K562 (cell line): ENCODE results near the gene DIAPH1. TPM values are rescaled to one million over a fixed set of nuclear protein-coding genes. Genes with fewer than 3 reads are reported as not detected.
A peak's percentile ranks its signal among the peaks of the same experiment; 100 is the strongest.

ENCODE experiments used
- ATAC-seq: fragments of 200-7000 bp; cut with Tn5 transposase; 3 replicates; pipeline ENCODE4 v1.9.1; 2020; ENCODE audit warnings: moderate library complexity
- BruUV-seq: library from RNA; stranded (reverse); fragments of 400-500 nt; replicated peaks from 2 replicates; lab custom pipeline; 2021; lab: Mats Ljungman, UMichigan
- CTCF ChIA-PET: fragments of 300-600 bp; formaldehyde crosslinking; extraction: SDS; loops from one replicate; lab custom pipeline; 2021; ENCODE audit warnings: low intra/inter-chr PET ratio; lab: Yijun Ruan, JAX
- POLR2A ChIA-PET: fragments of 300-600, 350-650 bp; sonication (Branson Sonifier 250); formaldehyde crosslinking; extraction: SDS; loops from one replicate; lab custom pipeline; 2021; ENCODE audit warnings: antibody characterized with exemption, inconsistent platforms; lab: Yijun Ruan, JAX
- DNase-seq, 4 experiments: peaks; one replicate each; pipeline versions ENCODE4 v3.0.0 to v3.0.0-alpha.2; 2011 to 2018; ENCODE audit warnings: low spot score in 3 of 4, mixed read lengths in 3 of 4; ENCODE audit errors: extremely low read depth in 1 of 4
- FAIRE-seq: peaks from 2 replicates; lab custom pipeline; 2011; peaks lifted over from hg19 to GRCh38; lab: Jason Lieb, UNC
- H2AFZ ChIP-seq: 2 replicates; pipeline ENCODE4 v1.6.0; 2011; ENCODE audit warnings: low read depth, low read length, control low read depth, inconsistent platforms
- H3K27ac ChIP-seq: fragments of 200-600 bp; 3 replicates; pipeline ENCODE4 v1.8.0; 2011; ENCODE audit warnings: low read depth, mild to moderate bottlenecking, control low read depth, inconsistent platforms, low read length, moderate library complexity, mixed read lengths; ENCODE audit errors: extremely low read depth
- H3K27me3 ChIP-seq, 2 experiments: fragments of 300-600 bp in 1 of 2; 2 replicates in 1 of 2; 3 replicates in 1 of 2; pipeline versions ENCODE4 v1.6.0 to v1.8.0; 2011; ENCODE audit warnings: inconsistent platforms in 2 of 2, low read length in 2 of 2, mild to moderate bottlenecking in 1 of 2, mixed read lengths in 1 of 2, moderate library complexity in 1 of 2; ENCODE audit not compliant: control insufficient read depth in 2 of 2, insufficient read depth in 2 of 2
- H3K36me3 ChIP-seq: fragments of 300-600 bp; 3 replicates; pipeline ENCODE4 v1.8.0; 2011; ENCODE audit warnings: mild to moderate bottlenecking, low read length, inconsistent platforms; ENCODE audit not compliant: control insufficient read depth, insufficient read depth
- H3K4me1 ChIP-seq, 2 experiments: fragments of 200-600 bp in 1 of 2; replicated peaks in 1 of 2; 2 replicates in 1 of 2; 3 replicates in 1 of 2; pipeline versions ENCODE4 v1.5.1 to v1.8.0; 2011; ENCODE audit warnings: inconsistent platforms in 2 of 2, low read length in 2 of 2, mild to moderate bottlenecking in 1 of 2, mixed read lengths in 1 of 2, moderate library complexity in 1 of 2; ENCODE audit not compliant: control insufficient read depth in 2 of 2, insufficient read depth in 2 of 2
- H3K4me2 ChIP-seq: 2 replicates; pipeline ENCODE4 v1.6.1; 2011; ENCODE audit warnings: low read length, control low read depth, inconsistent platforms, mixed read lengths; ENCODE audit not compliant: insufficient read depth
- H3K4me3 ChIP-seq: fragments of 200-600 bp; sonication (generic), shearing (Covaris generic); 2 replicates; pipeline ENCODE4 v1.5.1; 2016; ENCODE audit warnings: control low read depth, inconsistent platforms
- H3K79me2 ChIP-seq: fragments of 200-600 bp; 3 replicates; pipeline ENCODE4 v1.8.0; 2011; ENCODE audit warnings: low read length, inconsistent platforms; ENCODE audit not compliant: control insufficient read depth, insufficient read depth
- H3K9ac ChIP-seq, 2 experiments: 2 replicates each; pipeline versions ENCODE4 v1.6.0 to v1.6.1; 2011; ENCODE audit warnings: low read depth in 2 of 2, low read length in 2 of 2, control low read depth in 1 of 2, inconsistent platforms in 1 of 2, mild to moderate bottlenecking in 1 of 2, mixed read lengths in 1 of 2; ENCODE audit not compliant: insufficient read depth in 1 of 2
- H3K9me1 ChIP-seq: one replicate; pipeline ENCODE4 v1.6.0; 2011; ENCODE audit warnings: inconsistent platforms, mild to moderate bottlenecking, low read length, moderate library complexity; ENCODE audit not compliant: control insufficient read depth, insufficient read depth
- H3K9me3 ChIP-seq: replicated peaks from 2 replicates; pipeline ENCODE4 v1.5.1; 2011; ENCODE audit warnings: low read depth, low read length, inconsistent platforms; ENCODE audit not compliant: control insufficient read depth, insufficient read depth
- H4K20me1 ChIP-seq: replicated peaks from 2 replicates; pipeline ENCODE4 v1.6.1; 2011; ENCODE audit warnings: low read length, inconsistent platforms, mixed read lengths; ENCODE audit not compliant: control insufficient read depth, insufficient read depth
- CHD1 ChIP-seq: fragments of 200-600 bp; sonication (generic); IDR thresholded peaks from one replicate; pipeline ENCODE4 v1.6.1; 2012; ENCODE audit warnings: mild to moderate bottlenecking, moderate library complexity, low read length, inconsistent platforms
- E2F3 ChIP-seq: fragments of 250-450 bp; sonication (Bioruptor Pico); IDR thresholded peaks from 2 replicates; pipeline ENCODE4 v1.4.0; 2020; ENCODE audit warnings: mild to moderate bottlenecking
- EGR1 ChIP-seq: fragments of 450-650 bp; conservative IDR thresholded peaks from 2 replicates; pipeline ENCODE4 v1.6.1; 2017; ENCODE audit warnings: mild to moderate bottlenecking
- EP400 ChIP-seq: fragments of 450-650 bp; IDR thresholded peaks from 2 replicates; pipeline ENCODE4 v1.6.1; 2017; ENCODE audit warnings: antibody characterized with exemption, mild to moderate bottlenecking, moderate library complexity
- HNRNPK ChIP-seq: fragments of 200-400 bp; formaldehyde crosslinking; IDR thresholded peaks from one replicate; pipeline ENCODE4 v1.6.1; 2018; ENCODE audit warnings: mild to moderate bottlenecking, low read depth, low read length; ENCODE audit not compliant: poor library complexity, severe bottlenecking
- HOMEZ ChIP-seq: fragments of 250-450 bp; sonication (Bioruptor Pico); IDR thresholded peaks from 2 replicates; pipeline ENCODE4 v1.4.0; 2020; ENCODE audit warnings: mild to moderate bottlenecking, moderate library complexity
- KLF10 ChIP-seq: fragments of 250-450 bp; sonication (Bioruptor Pico); IDR thresholded peaks from 2 replicates; pipeline ENCODE4 v1.6.1; 2021; ENCODE audit warnings: matching md5 sums
- LCOR ChIP-seq: sonication (generic); formaldehyde crosslinking; IDR thresholded peaks from 2 replicates; pipeline ENCODE4 v1.8.0; 2022; ENCODE audit warnings: mild to moderate bottlenecking, missing genetic modification reagents
- PBX2 ChIP-seq, 2 experiments: IDR thresholded peaks in 1 of 2; conservative IDR thresholded peaks in 1 of 2; 2 replicates each; pipeline ENCODE4 v1.6.1; 2016; ENCODE audit warnings: low read depth in 2 of 2, mild to moderate bottlenecking in 1 of 2, missing compliant biosample characterization in 1 of 2, missing genetic modification characterization in 1 of 2, moderate library complexity in 1 of 2
- POLR2G ChIP-seq: fragments of 200-400 bp; formaldehyde crosslinking; IDR thresholded peaks from 2 replicates; pipeline ENCODE4 v1.6.1; 2017; ENCODE audit warnings: low read depth, mild to moderate bottlenecking, antibody characterized with exemption, low read length, moderate library complexity
- RBM22 ChIP-seq: fragments of 200-400 bp; formaldehyde crosslinking; IDR thresholded peaks from 2 replicates; pipeline ENCODE4 v1.6.1; 2018; ENCODE audit warnings: low read length, low read depth; ENCODE audit not compliant: poor library complexity, severe bottlenecking
- RBM25 ChIP-seq: fragments of 200-400 bp; formaldehyde crosslinking; IDR thresholded peaks from 2 replicates; pipeline ENCODE4 v1.6.1; 2018; ENCODE audit warnings: low read length, low read depth, moderate library complexity; ENCODE audit not compliant: severe bottlenecking
- RFX1 ChIP-seq: fragments of 450-650 bp; IDR thresholded peaks from 2 replicates; pipeline ENCODE4 v1.6.1; 2016; ENCODE audit warnings: mild to moderate bottlenecking, moderate library complexity
- ZBTB33 ChIP-seq: sonication (generic); formaldehyde crosslinking; IDR thresholded peaks from 2 replicates; pipeline ENCODE4 v1.8.1; 2023; ENCODE audit warnings: mild to moderate bottlenecking, missing genetic modification reagents
- ZNF24 ChIP-seq: fragments of 450-650 bp; IDR thresholded peaks from 2 replicates; pipeline ENCODE4 v1.6.1; 2016
- WGBS: fragments of 100-300 bp; shearing (Covaris generic); methylation state at CpG from one replicate; pipeline ENCODE4 v1.1.6; 2016; ENCODE audit warnings: low coverage, mixed read lengths; ENCODE audit not compliant: insufficient coverage; ENCODE audit errors: missing lambda C conversion rate; 5-methylcytosine and 5-hydroxymethylcytosine counted together
- in situ Hi-C: fragments of 300-500 bp; cut with MboI; formaldehyde crosslinking; loops from 4 replicates; pipeline ENCODE4 v1.15.0; 2018; ENCODE audit warnings: inconsistent platforms, mixed read lengths
- intact Hi-C: fragments of 100-400 bp; cut with micrococcal nuclease; formaldehyde crosslinking; loops from 2 replicates; pipeline ENCODE4 v1.14.2; 2022
- polyA plus RNA-seq, 8 experiments: library from polyadenylated mRNA; depleted of rRNA in 4 of 8; stranded (reverse) in 5 of 8; unstranded in 3 of 8; fragments of >200 nt; fragmentation: Nextera tagmentation in 2 of 8; fragmentation: Illumina TruSeq in 1 of 8; extraction: Ambion mirVana in 2 of 8; extraction: Trizol in 1 of 8; gene quantifications; 2 replicates each; pipeline versions ENCODE4 v1.2.1 to v1.2.3, GENCODE V29; 2011 to 2014; ENCODE audit warnings: inconsistent platforms in 1 of 8, missing spikeins in 1 of 8
- total RNA-seq, 7 experiments: library from RNA; depleted of rRNA in 6 of 7; stranded (reverse); fragments of >200 nt in 6 of 7; fragmentation: Illumina TruSeq in 2 of 7; extraction: Trizol in 2 of 7; gene quantifications; 2 replicates each; pipeline versions ENCODE4 v1.2.1 to v1.2.3, GENCODE V29; 2011 to 2021; ENCODE audit warnings: low replicate concordance in 1 of 7

DIAPH1 gene
- total and polyA plus RNA-seq, 9 of the 15 experiments (the other 6 are each of a cell fraction or from before 2014, with no cell fraction given) = 60.8 to 328 (median 97.8) TPM

DNA sequence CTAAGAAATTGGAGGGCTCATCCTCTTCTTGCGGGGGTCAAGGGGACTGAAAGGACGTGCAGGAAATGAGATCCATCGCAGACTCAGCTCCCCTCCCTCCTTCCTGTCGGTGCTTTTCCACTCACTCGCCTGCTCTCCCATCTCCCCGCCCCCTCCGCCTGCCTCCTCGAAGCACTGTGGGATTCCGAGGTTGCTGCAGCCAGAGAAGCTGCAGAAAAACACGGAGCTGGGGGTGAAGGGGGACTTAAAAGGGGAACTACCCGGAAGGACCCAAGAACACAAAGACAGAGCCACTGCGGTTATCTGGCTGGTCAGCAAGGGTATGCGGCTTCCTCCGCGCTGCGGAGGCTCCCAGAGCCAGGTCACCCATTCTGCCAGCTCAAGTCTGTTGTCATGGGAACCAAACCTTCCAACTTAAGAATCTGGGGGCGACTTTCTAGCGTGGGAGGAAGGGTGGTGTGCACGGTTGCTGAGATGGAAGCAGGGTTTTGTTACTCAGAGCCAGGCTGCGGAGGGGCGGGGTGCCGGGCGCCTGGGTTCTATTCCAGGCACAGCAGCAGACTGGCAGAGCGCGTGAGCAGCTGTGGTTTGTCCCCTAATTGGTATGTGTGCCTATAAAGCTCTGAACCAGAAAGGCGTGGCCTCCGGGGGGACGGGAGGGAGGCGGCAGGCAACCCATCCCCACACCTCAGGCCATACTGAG lies 105.0 kb downstream of the DIAPH1 start:
- intact Hi-C loops = loop anchor here (5.0 to 10.0 kb wide), 3 partner anchors 91 to 279 kb away; partner anchors contain the start of genes PCDHGA11 and PCDHGA3
- peaks cover 57% of the 10 kb centered on the region for H3K36me3 ChIP-seq
- no peaks in the 10 kb centered on the region for H4K20me1 ChIP-seq
- no peaks in the 10 kb centered on the region for H3K79me2 ChIP-seq
- in situ Hi-C loops = no loop called here
- peaks cover 5 to 17% of the 10 kb centered on the region in 2 experiments; a peak in 3 of 5 replicates for H3K4me1 ChIP-seq
- FAIRE-seq (no peak), DNase-seq (peak in 1 of 4 experiments; percentile 12), ATAC-seq (no peak)
- ChIA-PET CTCF (interaction anchor here (0.6 kb wide), 1 partner anchor 152 kb away, joined by 3 read pairs; no protein-coding TSS in a partner anchor), POLR2A (interaction anchor here (0.6 to 1.8 kb wide), 5 partner anchors 16 to 193 kb away, joined by 3 to 7 read pairs (median 4); partner anchors contain the start of gene TAF7)
- peaks cover 8% of the 10 kb centered on the region for H3K9me1 ChIP-seq
- no peak overlapping the region for H3K4me3 ChIP-seq
- no TSS peak for BruUV-seq
- H3K4me2 ChIP-seq = no peak overlapping the region
- H3K9ac ChIP-seq = no peak overlapping the region
- no peak overlapping the region for H2AFZ ChIP-seq
- no peaks in the 10 kb centered on the region for H3K9me3 ChIP-seq
- no peak overlapping the region for H3K27ac ChIP-seq
- H3K27me3 ChIP-seq = peaks cover 0 to 7% of the 10 kb centered on the region in 2 experiments; a peak in 1 of 5 replicates
- 81% methylated on average over 21 of the region's 29 CpGs for WGBS
- TF ChIP-seq POLR2G = peak; percentile 50
- no peak for TF ChIP-seq ZNF24
- peak; percentile 76 for TF ChIP-seq RFX1
- no peak for TF ChIP-seq E2F3 (CRISPR knock-in tag)
- TF ChIP-seq LCOR (CRISPR knock-in tag) = no peak
- TF ChIP-seq PBX2 (CRISPR knock-in tag; IDR thresholded peaks at IDR 0.05; ENCODE audit: low read depth) = no peak
- TF ChIP-seq PBX2 (tag; conservative IDR thresholded peaks at IDR 0.05; ENCODE audit: low read depth) = no peak
- no peak for TF ChIP-seq EP400
- peak; percentile 48 for TF ChIP-seq RBM22
- no peak for TF ChIP-seq HNRNPK
- TF ChIP-seq ZBTB33 = 0 out of 2 replicates have a peak, but pooled peaks have one; percentile 8
- no peak for TF ChIP-seq KLF10 (CRISPR knock-in tag)
- TF ChIP-seq CHD1 = no peak
- no peak for TF ChIP-seq RBM25
- TF ChIP-seq HOMEZ (CRISPR knock-in tag) = no peak
- TF ChIP-seq EGR1 = 0 out of 2 replicates have a peak, but pooled peaks have one; percentile 23
